Measurements from ENCODE around the gene SMAD1.

SMAD1 gene

DNA sequence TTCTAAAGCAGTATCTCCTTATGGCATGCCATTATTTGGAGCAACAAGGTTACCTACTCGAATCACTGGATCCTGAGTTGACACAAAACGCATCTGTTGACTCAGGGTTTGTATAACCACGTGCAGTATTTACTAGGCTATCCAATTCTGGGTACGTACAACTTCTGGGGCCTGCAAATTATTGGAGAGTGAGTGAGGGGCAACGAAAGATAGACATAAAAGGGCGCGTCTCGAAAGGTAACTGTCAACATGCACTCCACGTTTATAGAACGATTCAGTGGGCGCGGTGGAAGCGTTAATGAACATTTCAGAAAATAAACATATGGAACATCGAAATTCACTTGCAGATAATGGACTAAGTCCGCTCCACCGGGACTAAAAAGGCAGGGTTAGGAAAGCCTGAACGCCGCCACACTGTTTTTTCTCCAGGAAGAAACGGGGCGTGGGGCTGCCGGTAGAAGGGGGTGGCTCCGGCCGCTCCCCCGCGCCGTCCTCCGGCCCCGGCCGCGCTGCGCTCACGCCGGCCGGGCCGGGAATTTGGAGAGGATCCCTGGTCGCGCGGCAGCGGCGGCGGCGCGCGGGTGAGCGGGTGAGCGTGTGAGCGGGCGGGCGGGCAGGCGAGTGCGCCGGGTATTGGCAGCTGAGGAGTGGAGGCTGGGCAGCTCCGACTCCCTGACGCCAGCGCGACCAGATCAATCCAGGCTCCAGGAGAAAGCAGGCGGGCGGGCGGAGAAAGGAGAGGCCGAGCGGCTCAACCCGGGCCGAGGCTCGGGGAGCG lies at the start of gene SMAD1:
TSS of gene SMAD1 (plus strand) at position 690 of the 778 bp plus-strand sequence. CDS start 32,761 bp downstream, outside the sequence.
- peak; percentile 68 for DNase-seq

DNA sequence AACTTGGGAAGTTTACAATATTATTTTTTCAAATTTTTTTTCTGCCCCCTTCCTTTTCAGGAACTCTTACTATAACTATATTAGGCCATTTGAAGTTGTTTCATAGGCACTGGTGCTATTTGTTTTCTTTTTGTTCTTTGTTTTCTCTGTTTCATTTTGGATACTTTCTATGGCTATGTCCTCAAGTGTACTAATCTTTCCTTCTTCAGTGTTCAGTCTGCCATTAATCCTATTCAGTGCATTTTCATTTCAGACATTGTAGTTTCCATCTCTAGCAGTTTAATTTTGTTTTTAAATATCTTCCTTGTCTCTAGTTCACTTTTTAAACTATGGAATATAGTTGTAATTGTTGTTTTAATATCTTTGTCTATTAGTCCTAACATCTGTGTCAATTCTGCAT lies 48.0 kb upstream of the SMAD1 start:
- DNase-seq = no peak

DNA sequence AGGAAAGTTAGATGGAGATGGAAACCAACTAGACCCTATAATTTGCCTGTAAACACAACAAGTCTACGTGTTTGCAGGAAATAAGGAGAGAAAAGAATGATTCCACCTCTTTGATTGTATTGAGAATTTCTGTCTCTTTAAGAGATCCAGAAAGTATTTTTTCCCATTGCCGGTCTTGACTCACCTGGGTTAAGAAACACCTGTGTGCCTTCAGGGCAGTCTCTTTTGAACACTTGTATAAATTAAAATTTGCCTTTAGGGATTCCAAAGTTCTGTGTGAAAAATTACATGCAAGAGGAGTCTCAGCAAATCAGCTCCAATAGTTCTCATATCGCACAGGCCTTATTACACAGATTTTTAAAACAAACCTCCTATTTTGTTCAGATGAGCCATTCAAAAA lies 46.0 kb upstream of the SMAD1 start:
- DNase-seq = no peak

DNA sequence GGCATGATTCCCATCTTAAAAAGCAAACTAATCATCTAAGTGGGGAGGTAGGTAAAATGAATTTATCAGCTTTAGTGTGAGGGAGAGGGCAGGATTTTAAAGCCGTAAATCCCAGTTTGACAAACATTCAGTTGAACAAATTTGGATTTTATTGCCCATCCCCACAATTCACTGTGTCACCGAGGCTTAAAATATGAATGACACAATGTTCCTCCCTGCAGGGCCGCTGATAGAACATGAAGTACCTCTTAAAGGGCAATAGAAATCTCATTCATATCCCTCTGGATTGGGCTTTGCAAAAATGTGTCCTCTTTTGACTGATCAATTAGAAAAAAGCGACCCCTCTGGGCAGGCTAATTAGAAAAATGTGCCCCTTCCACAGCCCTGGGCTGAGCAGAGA lies 45.5 kb upstream of the SMAD1 start:
- no peak for DNase-seq

DNA sequence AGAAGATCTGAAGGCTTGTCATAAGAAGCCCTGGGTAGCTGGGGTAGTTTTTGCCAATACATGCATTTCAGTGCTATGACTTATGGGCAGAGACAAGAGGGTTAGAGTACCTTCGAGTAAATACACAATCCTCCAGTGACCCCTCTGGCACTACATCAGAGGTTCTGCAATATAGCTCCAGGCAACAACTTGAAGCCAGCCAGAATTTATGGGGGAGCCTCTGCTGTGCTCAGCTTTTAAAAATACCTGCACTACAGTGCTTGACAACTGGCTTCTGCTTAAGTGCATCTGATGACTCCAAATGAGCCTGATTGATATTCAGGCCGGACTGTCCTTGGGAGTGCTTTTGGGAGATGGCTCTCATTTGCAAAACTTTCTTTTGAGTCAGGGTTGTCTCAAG lies 44.9 kb upstream of the SMAD1 start:
- DNase-seq = no peak

DNA sequence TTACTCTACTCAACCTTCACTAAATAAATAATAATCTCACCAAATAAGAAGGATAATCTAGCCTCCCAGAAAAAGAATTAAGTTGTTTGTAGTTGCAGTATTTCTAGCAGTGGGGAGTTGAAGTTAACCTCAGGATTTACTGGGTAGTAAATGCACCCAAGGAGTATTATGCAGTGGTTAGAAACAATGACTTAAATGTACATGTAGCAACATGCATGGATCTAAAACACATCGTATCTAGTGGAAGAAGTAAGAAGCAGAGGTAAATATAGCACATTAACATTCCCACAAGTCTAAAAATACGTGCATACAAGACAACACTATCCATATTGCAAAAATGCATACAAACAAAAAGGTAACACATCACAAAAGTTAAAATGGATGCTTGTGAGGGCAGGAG lies 44.2 kb upstream of the SMAD1 start:
- no peak for DNase-seq

DNA sequence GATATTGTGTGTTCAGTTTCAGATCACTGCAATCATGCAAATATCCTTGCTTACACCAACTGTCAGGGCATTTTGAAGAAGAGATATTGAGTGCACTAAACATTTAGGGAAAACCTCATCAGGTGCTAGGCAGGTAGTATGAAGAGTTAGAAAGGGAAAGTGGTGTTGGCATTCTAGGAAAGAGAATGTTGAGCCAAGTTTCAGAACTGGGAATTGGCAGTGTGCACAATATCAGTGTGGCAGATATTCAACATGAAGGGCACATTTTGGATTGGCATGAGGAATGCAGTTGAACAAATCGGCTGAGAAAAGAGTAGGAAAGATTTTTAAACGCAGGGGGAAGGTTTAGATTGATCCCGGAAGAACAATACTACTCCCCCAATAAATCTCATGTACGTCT lies 43.4 kb upstream of the SMAD1 start:
- DNase-seq = no peak

DNA sequence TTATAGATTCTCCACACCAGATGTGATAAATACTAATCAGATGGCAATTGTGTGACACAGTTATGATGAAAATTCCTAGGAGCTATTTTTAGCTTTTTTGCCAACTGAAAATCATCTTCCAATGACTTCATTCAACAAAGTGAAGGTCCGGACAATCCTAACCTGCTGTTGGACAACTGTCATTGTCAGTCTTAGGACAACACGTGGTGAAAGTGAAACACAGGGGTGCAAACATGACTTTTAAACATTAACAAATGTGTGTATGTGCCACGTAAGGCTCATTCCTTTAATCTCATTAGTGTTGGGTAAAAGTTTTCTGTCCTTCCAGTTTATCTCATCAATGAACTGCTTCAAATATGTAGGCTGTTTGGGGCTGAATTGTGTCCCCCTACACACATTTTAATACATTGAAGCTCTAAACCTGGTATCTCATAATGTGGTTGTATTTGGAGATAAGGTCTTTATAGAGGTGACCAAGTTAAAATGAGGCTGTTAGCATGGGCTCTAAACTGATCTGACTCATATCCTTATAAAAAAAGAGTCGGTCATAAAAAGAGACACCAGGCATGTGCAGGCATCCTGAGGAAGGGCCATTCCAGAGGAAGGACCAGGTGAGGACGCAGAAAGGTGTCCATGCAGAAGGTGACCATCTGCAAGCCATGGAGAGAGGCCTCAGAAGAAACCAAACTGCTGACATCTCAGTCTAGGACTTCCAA lies 41.2 kb upstream of the SMAD1 start:
- no peak for DNase-seq

DNA sequence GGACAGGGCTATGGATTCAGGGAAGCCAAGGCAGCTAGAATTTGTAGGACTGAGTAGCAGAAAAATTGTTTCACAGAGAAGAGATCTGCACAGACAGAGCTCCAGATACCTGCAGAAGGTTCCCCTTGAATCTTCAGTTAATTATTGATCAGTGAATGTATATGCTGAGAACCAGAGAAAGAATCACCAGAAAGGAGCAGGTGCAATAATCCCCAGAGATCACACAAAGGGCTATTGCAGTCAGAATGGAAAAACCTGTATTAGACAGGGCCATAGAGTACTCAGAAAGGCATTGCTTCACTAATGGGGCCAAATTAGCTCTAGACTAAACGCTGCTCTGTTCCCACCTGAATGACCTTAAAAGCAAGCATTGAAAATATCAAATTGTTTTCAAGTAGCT lies 35.5 kb upstream of the SMAD1 start:
- no peak for DNase-seq

DNA sequence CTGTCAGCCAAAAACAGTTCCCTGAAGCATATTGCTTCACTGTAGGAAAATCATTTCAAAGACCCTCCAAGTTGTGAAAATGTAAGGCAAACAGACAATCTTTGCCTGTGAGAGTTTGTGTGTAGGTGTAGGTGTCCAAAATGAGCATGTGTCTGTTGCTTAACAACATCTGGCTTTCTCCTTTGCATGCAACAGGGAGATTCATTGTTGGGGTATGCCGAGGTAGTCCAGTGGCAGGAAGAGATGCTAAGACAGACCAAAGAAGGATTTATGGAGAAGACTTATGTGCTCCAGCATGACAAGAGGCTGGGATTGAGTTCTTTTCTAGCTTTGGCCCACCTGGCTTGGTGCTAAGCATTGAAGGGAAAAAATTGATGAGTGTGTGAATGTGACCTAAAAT lies 29.8 kb upstream of the SMAD1 start:
- no peak for DNase-seq

DNA sequence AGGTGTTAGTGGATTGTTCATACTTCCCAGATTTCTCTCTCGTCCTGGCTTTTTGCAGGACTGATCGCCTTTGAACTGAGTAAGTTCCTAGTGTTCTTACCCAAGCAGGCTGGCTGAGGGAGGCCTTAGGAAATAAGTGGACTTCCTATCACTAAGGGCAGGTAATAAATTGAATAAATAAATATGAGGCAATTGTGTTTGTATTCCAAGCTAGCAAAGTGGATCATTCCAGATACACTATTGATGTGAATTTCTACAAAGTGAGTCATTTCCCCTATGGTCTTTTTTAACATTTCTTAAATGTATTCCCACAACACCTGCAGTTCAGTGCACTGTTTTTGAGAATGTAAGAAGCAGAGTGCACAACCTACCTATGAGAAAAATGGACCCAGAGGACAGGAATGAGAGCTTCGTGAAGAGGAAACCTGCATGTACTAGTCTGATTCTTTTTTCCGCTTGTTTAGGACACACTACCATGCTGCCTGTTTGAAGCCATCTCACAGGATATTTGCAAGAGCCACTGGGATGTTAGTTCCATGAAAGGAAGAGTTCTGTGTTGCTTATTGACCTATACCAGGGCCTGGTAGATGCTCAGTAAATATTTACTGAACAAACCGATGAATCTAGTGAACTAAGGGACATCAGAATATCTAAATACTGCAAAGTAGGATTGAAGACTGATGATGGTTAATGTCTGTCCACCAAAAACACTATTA lies 29.0 kb upstream of the SMAD1 start:
- DNase-seq = no peak

DNA sequence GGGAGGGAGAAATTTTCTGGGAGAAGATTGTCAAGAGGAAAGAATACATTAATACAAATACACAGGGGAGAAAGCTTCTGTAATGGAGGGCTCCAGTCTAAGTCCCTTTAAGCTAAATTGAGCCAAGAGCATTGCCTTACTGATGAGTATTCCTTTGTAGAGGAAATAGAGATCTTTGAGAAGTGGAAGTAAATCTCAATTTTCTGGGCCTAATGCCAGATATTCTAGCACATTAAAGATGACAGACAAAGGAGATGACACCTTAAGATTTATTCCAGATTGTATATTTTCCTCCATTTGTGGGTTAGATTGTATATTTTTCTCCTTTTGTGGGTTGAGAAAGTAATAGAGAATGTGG lies 28.5 kb upstream of the SMAD1 start:
- no peak for DNase-seq

DNA sequence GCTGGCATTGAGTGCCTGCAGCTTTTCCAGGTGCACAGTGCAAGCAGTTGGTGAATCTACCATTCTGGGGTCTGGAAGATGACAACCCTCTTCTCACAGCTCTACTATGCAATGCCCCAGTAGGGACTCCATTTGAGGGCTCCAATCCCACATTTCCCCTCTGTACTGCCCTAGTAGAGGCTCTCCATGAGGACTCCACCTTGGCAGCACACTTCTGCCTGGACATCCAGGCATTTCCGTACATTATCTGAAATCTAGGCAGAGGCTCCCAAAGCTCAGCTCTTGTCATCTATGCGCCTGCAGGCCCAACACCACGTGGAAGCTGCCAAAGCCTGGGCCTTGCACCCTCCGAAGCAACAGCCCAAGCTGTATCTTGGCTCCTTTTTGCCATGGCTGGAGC lies 8.4 kb upstream of the SMAD1 start:
- no peak for DNase-seq

DNA sequence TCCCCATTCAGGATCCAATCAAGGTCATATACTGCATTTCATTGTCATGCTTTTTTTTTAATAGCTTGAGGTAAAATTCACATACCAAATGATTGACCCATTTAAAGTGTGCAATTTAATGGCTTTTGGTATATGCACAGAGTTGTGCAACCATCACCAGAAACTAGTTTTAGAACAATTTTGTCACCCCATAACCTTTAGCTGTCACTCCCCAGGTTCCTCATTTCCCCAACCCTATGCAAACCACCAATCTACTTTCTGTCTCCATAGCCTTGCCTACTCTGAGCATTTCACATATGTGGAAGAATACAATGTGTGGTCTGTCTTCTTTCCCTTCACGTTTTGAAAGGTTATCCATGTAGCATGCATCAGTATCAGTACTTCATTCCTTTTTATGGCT lies 1.4 kb upstream of the SMAD1 start:
- DNase-seq = no peak

DNA sequence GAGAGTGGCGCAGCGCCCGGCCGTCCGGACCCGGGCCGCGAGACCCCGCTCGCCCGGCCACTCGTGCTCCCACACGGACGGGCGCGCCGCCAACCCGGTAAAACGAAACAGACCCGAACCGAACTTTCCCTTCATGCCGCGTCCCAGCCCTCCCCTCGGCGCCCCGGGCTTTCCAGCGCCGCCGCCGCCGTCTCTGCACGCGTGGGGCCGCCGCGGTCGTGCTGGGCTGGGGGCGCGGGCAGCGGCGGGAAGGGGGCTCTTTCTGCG lies 222 bp downstream of the SMAD1 start:
- DNase-seq = no peak

DNA sequence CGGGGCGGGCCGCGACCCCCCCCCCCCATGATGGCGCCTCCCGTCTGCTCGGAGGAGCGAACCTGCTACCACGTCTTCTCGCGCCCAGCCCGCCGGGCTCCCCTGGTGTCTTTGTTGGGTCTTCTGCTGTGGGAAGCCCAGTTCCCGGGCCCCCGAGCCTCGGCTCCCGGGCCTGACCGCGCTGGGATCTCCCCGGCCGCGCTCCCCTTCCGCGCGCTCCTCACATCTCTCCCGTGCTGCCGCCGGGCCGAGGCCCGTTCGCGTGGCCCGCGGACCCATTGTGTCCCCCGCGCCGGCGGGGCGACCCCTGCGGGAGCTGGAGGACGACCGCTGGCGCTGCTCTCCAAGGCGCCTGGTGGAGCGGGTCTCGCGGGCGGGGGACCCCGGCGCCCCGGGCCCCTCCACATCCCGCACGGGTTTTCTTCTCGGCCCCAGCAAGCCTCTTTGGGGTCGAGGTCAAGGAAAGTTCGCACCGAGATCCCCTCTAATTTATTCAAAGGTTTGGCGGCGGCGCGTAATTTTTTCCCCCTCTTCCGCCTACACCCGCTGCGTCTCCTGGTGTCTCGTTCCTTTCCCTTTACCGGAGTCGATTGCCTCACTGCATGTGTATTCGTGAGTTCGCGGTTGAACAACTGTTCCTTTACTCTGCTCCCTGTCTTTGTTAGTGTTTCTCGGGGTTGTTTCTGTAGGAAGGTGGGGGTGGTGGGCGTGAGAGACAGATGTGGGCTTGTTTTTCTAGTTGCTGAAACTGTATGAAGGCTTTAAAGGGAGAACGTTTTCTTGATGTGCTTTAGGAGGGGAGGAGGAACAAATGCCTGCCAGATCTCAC lies 770 bp downstream of the SMAD1 start:
- DNase-seq = peak; percentile 64

DNA sequence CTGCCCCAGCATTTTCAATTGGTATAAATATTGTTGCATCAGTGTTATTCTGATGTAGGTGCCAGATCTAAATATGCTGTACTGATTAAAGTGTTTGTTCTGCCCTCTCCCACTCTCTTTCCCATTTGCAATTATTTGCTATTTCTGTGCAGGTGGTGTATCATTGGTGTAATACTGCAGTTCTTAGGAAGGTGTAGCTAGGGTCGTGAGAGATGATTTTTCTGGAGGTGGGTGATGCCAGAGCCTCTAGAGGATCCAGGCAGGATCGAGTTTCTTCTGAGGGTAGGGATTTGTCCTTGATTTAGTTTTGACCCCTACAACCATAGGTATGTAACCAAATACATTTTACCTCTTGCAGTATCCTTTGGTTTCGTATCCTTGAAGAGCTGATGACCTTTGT lies 1.9 kb downstream of the SMAD1 start:
- no peak for DNase-seq

DNA sequence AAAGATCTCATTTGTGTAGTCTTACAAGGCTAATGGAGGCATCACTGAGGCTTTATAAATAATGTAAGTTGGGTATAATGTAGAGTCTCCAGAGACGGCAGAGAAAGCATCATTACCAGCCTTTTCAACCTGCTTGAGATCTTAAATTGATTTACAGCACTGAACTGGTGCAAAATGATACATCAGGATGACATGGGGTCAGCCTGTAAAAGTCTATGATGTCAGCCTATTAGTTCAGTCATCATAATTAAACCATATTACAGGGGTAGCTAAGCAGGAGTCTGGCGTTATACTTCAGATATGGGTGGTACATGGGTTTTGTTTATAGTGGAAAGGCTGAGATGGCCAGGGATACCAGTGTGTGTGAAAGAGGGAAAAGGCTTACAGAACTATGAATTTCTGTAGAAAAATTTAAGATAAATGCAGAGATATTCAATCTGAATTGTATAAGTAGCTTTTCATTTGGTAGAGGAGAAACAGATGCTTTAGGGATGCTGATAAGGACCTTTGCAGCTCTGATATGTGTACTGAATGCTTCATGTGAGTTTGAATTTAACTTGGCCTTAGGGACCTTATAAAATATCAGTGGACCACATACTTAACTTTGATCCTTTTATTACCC lies 2.7 kb downstream of the SMAD1 start:
- DNase-seq = no peak

DNA sequence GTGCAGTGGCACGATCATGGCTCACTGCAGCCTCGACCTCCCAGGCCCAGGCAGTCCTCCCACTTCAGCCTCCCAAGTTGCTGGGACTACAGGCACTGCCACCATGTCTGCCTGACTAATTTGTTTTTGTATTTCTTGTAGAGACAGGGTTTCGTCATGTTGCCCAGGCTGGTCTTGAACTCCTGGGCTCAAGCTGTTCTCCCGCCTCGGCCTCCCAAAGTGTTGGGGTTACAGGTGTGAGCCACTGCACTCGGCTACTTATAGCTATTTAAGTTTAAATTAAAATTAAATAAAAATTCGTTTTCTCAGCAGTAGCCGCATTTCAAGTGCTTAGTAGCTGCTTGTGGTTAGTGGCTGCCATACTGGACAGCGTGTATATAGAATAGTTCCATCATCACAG lies 3.5 kb downstream of the SMAD1 start:
- no peak for DNase-seq

DNA sequence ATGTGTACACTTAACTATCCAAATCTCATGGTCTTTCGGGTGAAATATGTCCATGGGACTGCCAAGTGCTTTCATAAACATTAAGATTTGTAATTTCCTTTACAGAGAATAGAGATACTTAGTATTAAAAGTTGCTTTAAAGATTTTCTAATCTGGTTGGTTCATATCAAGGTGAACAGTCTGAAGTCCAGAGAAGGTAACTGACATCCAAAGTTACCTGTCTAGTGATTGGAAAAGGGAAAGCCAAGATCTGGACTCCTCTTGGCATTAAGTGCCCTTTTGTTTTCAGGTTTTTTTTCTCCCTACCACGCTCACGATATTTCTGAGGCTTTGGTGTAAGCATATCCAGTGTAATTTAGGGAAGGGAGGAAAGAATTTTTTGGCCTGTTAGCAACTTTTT lies 5.0 kb downstream of the SMAD1 start:
- no peak for DNase-seq

DNA sequence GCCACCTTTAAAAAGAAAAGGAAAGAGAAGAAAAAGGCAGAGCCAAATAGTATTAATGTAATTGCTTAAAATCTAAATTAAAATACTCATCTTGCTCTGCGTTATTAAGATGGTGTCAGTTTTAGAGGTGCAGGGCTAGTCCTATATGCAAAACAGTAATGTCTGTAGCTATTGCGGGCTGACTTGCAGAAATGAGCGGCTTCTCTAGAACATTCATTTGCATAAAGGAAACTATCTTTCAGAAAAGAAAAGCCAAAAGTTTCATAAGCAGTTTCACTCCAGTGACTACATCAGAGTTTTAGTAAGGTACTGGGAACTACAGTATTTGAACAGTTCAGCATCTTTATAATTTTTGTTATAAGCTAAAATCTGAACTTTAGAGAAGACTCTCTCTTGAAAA lies 6.0 kb downstream of the SMAD1 start:
- DNase-seq = no peak

DNA sequence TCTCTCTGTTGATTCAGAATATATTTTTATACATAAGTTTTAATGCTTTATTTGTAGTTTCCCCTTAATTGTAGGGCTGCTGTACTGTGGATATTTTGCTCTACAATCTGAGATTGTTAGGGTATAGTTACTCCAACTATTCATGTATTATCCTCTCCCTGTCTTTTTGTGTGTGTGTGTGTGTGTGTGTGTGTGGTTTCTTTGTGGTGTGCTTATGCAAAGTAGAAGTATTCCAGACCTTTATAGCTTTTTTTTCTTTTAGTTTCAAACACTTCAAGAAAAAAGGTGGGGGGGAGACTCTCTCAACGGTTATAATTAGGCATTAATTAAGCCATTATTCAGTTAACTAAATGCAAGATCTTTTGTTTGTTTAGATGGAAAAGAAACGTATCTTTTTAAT lies 6.7 kb downstream of the SMAD1 start:
- no peak for DNase-seq

DNA sequence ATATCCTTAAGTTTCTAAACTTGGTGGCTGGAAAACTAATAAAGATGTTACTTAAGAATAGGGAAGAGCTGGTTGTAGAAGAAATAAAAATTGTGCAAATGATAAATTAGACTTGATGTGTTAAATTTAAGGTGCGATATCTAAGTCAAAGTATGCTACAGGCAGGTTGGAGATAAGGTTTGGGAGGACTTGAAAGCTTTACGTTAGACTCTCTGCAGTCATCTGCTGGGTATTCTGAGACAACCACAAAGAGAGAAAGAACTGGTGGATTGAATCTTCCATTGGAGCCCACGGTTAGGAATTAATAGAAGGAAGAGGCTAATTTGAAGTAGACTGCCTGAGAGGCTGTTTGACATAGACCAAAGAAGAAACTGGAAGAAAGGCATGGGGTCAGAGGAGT lies 7.9 kb downstream of the SMAD1 start:
- DNase-seq = peak; percentile 54
